Effector memory CD8-positive, alpha-beta T cell (primary cell): ENCODE data around the gene NPIPB8.
A peak's percentile ranks its signal among the peaks of the same experiment; 100 is the strongest.
"Not testable (repeated sequence)": the region's sequence is repeated elsewhere in the genome, so short reads cannot be mapped to it uniquely, and the experiment has no call there.

ENCODE experiments used
- ATAC-seq: fragments of 150-1000 bp; cut with Tn5 transposase; replicated peaks from 2 replicates; pipeline ENCODE4 v1.10.0; 2021; ENCODE audit warnings: mild to moderate bottlenecking, moderate library complexity
- DNase-seq, 3 experiments: peaks; one replicate each; pipeline ENCODE4 v3.0.0; 2021
- H3K27ac Mint-ChIP-seq, 2 donors: one replicate each; pipeline ENCODE4 v1.8.0; 2022; ENCODE audit warnings: mild to moderate bottlenecking in 2 of 2, mixed read lengths in 2 of 2, moderate library complexity in 2 of 2
- H3K27me3 Mint-ChIP-seq, 2 donors: one replicate each; pipeline ENCODE4 v1.8.0; 2022; ENCODE audit warnings: mixed read lengths in 2 of 2
- H3K36me3 Mint-ChIP-seq: one replicate; pipeline ENCODE4 v1.8.0; 2022; ENCODE audit warnings: mild to moderate bottlenecking, moderate library complexity, mixed read lengths; ENCODE audit not compliant: insufficient read depth
- H3K4me1 Mint-ChIP-seq, 2 donors: one replicate each; pipeline ENCODE4 v1.8.0; 2022; ENCODE audit warnings: low read depth in 2 of 2, mixed read lengths in 2 of 2
- H3K4me3 Mint-ChIP-seq, 2 donors: one replicate each; pipeline ENCODE4 v1.8.0; 2022; ENCODE audit warnings: mild to moderate bottlenecking in 2 of 2, mixed read lengths in 2 of 2, moderate library complexity in 2 of 2
- H3K9me3 Mint-ChIP-seq, 2 donors: one replicate each; pipeline ENCODE4 v1.8.0; 2022; ENCODE audit warnings: mixed read lengths in 2 of 2

Gene NPIPB8

DNA sequence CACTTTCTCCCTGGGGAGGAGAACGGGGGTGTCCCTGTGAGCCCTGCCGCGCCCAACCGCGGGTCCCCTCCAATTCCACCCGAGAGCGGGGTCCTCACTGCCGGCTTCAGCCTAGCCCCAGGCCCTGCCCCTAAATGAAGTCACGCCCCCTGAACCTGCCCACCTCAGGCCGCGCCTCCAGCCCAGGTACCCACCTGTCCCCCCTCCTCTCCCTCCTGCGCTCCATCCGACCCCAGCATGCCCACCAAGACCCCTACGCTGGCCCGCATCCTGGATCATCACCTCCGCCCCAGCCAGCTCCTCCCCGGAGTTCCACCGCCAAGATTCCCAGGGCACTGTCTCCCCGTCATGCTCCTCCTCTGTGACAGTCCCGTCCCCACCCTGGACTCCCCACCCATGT is 36.9 kb upstream of the NPIPB8 start:
- not testable (repeated sequence) for H3K4me3 Mint-ChIP-seq, H3K27ac Mint-ChIP-seq, H3K27me3 Mint-ChIP-seq, DNase-seq, H3K36me3 Mint-ChIP-seq, H3K4me1 Mint-ChIP-seq, H3K9me3 Mint-ChIP-seq, ATAC-seq

DNA sequence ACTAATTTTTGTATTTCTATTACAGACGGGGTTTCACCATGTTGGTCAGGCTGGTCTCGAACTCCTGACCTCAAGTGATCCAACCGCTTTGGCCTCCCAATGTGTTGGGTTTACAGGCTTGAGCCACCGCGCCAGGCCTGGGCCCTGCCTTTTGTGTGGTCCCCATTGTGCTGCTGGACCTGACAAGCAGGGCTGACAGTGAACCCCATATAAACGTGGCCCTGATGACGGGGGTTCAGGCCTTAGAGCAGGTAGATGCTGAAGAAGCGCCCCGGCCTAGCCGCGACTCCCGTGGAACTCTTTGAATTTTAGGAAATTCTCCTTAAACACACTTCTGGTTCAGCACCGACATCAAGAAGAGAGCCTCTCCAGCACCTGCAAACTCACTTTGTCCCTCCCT is 36.3 kb upstream of the NPIPB8 start:
- H3K27me3 Mint-ChIP-seq, H3K4me3 Mint-ChIP-seq, H3K36me3 Mint-ChIP-seq, H3K27ac Mint-ChIP-seq, H3K4me1 Mint-ChIP-seq, H3K9me3 Mint-ChIP-seq, DNase-seq, ATAC-seq: not testable (repeated sequence)

DNA sequence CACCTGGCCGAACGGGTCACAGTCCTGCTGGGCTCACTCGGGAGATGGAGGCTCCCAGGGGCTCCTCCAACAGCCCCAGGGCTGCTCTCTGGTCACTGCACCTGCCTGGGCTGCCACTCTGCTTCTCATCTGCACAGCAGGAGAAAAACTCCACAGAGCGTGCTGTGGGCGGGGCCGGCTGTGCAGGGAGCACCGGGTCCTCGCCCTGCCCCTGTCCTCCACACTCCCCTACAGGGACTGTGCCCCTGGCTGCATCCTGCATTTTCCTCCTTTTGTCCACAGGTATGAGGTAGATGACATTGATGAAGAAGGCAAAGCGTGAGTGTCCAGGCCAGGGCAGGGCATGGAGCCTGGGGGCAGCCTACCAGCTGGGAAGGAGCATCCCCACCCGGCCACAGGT is 35.8 kb upstream of the NPIPB8 start:
- not testable (repeated sequence) for H3K36me3 Mint-ChIP-seq, H3K4me1 Mint-ChIP-seq, ATAC-seq, H3K27me3 Mint-ChIP-seq, H3K9me3 Mint-ChIP-seq, H3K27ac Mint-ChIP-seq, H3K4me3 Mint-ChIP-seq, DNase-seq

DNA sequence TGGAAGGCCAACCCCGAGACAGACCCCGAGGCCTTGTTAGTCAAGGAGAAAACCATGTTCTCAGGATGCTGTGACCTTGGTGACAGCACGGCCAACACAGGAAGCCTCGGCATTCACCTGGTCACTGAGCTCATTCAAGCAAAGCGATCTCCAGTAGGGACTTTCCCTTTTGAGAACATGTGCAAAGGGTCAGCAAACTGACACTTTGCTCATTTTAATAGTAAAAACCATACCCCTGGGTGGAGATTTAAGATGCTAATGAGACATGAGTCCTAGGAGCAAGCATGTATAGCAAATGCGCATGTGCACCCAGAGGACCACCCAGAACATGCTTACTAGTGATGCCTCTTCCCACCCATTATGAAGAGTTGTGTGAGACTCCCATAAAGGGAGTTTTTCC is 35.3 kb upstream of the NPIPB8 start:
- no peak overlapping the region for H3K4me3 Mint-ChIP-seq
- no peaks in the 10 kb centered on the region for H3K9me3 Mint-ChIP-seq
- H3K27me3 Mint-ChIP-seq = no peaks in the 10 kb centered on the region
- DNase-seq (no peak), ATAC-seq (no peak)
- no peak overlapping the region for H3K27ac Mint-ChIP-seq
- H3K36me3 Mint-ChIP-seq = peaks cover 5% of the 10 kb centered on the region
- H3K4me1 Mint-ChIP-seq = peaks cover 0 to 3% of the 10 kb centered on the region in 2 donors

DNA sequence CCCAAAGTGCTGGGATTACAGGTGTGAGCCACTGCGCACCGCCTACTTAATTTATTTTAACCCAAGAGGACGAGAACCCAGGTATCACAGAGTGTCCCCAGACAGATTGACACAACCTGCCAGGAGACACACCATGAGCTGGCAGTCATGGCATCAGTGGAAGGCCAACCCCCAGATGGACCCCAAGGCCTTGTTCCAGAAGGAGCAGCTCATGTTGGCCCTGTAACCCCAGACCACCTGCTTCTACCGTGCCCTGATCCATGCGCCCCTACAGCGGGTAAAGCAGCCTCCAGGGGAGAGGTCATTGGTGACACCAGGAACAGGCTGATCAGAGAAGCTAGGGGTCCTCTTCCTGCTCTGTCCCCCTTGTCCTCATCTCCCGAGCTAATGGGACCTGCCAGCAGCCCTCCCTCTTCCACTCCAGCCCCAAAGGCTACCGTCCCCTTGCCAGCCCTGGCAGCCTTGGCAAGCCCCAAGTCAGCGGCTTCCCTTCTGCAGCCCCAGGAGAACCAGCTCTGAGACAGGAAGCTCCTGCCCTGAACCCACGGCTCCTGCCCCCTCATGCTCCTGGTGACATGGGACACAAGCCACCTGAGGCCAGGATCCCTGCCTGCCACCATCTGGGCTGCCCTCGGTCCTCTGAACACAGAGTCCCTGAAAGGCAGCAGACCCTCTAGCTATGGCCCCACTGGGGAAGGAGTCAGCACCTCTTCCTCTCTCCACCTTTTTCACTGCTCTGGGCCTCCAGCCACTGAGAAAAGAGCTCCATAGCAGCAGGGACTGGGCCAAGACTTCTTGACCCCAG is 34.3 kb upstream of the NPIPB8 start:
- Mint-ChIP-seq H3K27ac (no peak overlapping the region), H3K27me3 (no peaks in the 10 kb centered on the region), H3K4me1 (peaks cover 0 to 3% of the 10 kb centered on the region in 2 donors), H3K36me3 (peaks cover 5% of the 10 kb centered on the region), H3K9me3 (no peaks in the 10 kb centered on the region), H3K4me3 (no peak overlapping the region)
- ATAC-seq = no peak
- DNase-seq = no peak

DNA sequence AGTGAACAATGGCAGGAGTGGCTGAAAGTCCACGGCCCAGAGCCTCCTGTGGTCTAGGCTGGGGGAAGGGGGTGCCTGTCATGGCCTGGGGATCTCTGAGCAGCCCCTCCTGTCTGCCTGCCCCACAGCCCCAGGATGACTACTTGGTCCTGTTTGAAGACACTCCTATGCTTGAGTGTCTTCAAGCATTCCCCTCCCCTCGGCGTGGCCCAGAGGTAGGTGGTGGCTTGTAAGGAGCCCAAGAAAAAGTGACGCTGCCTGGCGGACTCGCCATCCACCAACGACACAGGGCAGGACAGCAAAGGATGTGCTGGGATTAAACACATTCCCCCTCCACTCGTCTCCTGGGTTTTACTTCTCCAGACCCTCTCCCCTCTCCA is 33.7 kb upstream of the NPIPB8 start:
- Mint-ChIP-seq H3K4me3 (no peak overlapping the region), H3K9me3 (no peaks in the 10 kb centered on the region), H3K36me3 (peaks cover 5% of the 10 kb centered on the region), H3K4me1 (peaks cover 0 to 3% of the 10 kb centered on the region in 2 donors), H3K27ac (no peak overlapping the region), H3K27me3 (no peaks in the 10 kb centered on the region)
- ATAC-seq (no peak), DNase-seq (no peak)

DNA sequence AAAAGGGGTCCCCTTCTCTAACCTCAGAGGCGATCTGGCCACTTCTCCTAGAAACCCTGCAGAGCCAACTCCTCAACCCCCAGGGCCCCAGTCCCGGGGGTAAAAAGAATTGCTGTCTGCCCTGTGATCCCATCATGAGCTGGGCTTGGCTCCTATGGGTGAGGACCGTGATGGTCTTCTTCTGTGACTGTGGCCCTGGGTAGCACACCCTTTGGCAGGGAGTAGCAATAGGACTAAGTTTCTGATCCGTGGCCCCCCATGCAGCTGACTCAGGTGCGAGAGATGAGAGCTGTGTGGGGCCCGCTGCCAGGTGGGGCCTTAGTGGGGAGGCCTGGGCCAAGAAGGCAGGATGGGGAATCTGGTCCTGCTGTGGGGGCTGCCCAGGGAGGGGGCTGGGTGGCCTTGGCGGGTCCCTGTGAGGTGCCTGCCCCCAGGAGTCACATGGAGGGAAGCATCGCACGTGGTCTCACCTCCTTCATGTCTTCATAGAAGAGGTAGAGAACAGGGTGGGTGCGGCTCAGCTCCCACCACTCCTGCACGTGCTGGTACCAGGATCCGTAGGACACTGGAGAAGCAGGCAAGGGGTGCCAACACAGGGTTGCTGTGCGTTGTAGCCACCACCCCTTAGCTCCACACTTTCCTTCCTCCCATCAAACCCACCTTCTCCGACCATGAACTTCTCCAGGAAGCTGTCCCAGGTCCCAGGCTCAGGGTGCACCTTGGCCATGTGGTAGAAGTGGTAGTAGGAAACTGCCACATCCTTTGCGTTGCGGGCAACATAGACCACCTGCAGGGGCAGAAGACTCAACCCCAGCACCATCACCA is 31.4 kb upstream of the NPIPB8 start:
- H3K27ac Mint-ChIP-seq = no peak overlapping the region
- H3K36me3 Mint-ChIP-seq = peaks cover 5% of the 10 kb centered on the region

DNA sequence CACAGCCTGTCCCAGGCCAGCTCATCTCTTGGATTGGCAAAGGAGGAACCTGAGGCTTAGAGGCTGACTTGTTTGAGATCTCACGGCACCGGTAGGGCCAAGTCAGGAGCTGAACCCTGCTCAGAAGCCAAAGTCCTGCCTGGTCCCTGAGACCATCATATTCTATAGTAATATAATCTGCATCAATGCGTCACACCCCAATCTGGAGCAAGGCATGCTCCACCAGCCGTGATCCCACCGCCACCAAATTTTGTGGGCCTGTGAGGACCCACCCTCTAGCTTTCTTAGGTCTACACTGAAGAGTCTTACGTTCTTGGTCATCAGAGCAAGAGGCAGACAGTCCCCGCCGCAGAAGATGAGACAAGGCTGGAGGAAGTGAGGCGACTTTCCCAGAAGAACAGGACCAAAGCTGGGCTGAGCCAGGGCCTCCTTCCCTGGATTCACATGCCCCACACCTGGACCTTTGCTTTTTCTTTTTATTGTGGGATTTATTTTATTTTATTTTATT is 30.7 kb upstream of the NPIPB8 start:
- Mint-ChIP-seq H3K27ac (no peak overlapping the region), H3K4me3 (no peak overlapping the region), H3K27me3 (no peaks in the 10 kb centered on the region), H3K36me3 (peaks cover 5% of the 10 kb centered on the region), H3K9me3 (no peaks in the 10 kb centered on the region), H3K4me1 (peaks cover 0 to 7% of the 10 kb centered on the region in 2 donors)
- no peak for DNase-seq
- no peak for ATAC-seq

More for the DNA sequence above, 31.4 kb upstream of the NPIPB8 start:
- no peak for DNase-seq
- Mint-ChIP-seq H3K4me3 (no peak overlapping the region), H3K4me1 (peaks cover 0 to 8% of the 10 kb centered on the region in 2 donors), H3K9me3 (no peaks in the 10 kb centered on the region), H3K27me3 (no peaks in the 10 kb centered on the region)
- no peak for ATAC-seq

DNA sequence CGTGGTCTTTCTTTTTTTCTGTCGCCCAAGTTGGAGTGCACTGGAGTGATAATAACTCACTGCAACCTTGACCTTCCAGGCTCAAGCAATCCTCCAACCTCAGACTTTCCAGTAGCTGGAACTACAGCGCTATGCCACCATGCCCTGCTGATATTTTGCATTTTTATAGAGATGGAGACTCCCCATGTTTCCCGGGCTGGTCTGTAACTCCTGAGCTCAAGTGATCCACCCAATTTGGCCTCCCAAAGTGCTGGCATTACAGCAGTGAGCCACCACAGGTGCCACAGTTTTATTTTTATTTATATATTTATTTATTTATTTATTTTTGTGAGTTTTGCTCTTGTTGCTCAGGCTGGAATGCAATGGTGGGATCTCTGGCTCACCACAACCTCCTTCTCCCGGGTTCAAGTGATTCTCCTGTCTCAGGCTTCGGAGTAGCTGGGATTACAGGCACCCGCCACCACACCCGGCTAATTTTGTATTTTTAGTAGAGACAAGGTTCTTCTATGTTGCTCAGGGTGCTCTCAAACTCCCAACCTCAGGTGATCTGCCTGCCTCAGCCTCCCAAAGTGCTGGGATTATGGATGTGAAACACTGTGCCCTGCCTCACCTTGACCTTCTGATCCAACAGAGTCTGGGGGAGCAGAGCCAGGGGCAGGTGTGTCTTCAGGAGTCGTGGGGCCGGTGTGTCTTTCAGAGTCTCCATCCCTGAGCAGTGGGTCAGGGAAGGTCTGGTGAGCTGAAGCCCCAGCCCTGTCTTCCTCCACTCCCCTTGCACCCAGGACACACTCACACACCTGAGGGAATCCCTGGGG is 30.0 kb upstream of the NPIPB8 start:
- H3K4me3 Mint-ChIP-seq, H3K36me3 Mint-ChIP-seq, H3K9me3 Mint-ChIP-seq, H3K27me3 Mint-ChIP-seq, H3K27ac Mint-ChIP-seq, H3K4me1 Mint-ChIP-seq, DNase-seq, ATAC-seq: not testable (repeated sequence)

DNA sequence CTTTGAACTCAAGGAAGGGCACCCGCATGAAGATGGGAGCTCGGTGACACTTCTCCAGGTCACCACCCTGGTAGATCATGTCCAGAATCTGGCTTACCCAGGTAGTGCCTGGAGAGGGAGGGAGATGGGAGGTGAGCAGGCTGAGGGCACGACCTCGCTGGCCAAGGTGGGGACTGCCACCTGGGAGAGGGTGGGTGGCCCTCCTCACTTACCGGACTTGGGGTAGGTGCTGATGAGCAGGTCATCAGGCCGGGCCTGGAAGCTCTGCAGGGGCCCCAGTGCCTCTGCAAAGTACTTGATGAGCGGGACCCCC is 29.4 kb upstream of the NPIPB8 start:
- ATAC-seq, H3K27me3 Mint-ChIP-seq, H3K4me3 Mint-ChIP-seq, H3K27ac Mint-ChIP-seq, DNase-seq, H3K9me3 Mint-ChIP-seq, H3K36me3 Mint-ChIP-seq, H3K4me1 Mint-ChIP-seq: not testable (repeated sequence)

DNA sequence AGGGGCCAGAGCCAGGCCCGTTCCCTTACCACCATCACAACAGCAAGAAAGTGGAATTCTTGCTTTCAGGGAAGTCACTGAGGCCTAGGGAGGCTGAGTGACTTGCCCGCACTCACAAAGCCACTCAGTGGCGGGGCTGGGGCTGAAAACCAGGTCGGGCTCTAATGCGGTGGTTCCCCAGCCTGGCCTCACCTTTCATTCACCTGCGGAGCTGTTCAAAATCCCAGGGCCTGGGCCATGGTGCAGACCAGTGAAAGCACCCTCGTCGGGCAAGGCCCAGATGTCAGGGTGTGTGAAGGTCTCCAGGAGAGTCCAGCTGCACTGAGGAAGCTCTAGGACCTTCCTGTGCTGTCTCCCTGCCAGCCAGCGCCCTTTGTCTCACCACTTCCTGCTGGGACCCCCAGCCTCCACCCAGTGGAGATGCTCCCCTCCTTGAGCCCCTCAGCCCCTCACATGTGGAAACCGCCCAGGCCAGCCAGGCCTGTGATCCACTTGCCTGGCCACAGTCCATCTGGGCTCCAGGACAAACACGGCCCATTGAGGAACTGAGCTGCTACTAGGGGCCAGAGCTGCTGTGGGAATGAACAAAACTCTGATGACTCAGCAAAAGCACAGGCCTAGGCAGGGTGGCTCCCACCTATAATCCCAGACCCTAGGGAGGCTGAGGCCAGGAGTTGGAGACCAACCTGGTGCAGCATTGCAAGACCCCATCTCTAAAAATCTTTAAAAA is 28.8 kb upstream of the NPIPB8 start:
- DNase-seq, H3K9me3 Mint-ChIP-seq, H3K36me3 Mint-ChIP-seq, ATAC-seq, H3K4me1 Mint-ChIP-seq, H3K27me3 Mint-ChIP-seq: not testable (repeated sequence)
- H3K4me3 Mint-ChIP-seq = peak overlapping the region in 1 of 2 donors; percentile 19
- H3K27ac Mint-ChIP-seq = peak overlapping the region in 1 of 2 donors; percentile 32

DNA sequence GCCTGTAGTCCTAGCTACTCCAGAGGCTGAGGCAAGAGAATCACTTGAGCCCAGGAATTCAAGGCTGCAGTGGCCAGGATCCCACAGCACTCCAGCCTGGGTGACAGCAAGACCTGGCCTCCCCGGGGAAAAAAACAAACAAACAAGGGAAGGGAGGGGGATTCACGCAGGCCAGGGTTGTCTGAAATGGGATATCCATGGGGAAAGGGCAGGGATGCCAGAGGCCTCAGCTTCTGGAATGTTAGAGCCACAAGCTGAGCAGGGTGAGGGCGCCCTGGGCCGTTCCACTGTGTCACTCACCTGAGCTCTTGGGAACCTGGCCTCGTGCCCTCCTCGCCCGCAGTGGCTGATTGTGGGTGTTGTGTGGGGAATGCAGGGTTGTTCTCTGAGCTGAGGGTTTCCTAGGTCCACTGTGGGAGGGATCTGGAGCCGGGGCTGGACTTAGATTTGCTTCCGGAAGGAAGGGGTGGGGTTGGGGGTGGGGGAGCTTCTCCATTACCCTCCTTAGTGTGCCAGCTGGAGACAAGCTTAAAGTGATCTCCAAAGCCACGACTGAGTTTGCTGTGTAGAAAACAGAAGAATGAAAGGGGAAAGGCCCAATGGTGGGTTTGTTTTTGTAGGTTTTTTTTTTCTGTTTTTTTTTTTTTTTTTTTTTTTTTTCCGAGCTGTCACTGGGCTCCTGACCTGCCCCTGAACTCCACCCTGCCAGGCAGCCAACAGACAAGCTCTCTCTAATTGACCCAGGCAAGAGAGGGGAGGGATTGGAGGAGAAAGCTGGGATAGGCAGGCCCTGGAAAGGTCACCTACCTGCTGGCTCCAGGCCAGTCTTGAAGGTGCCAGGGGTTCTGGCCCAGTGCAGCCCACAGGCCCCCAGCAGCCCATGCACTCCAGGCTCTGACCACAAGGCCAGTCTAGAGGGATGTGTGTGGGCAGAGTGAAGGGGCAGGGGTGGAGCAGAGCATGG is 28.0 kb upstream of the NPIPB8 start, which contains the start of gene SULT1A1:
Gene SULT1A1 (minus strand): TSS at position 414 of the 964 bp plus-strand sequence. CDS start 1,189 bp downstream, outside the sequence.
- DNase-seq (no peak), ATAC-seq (no peak)
- peak within 1 kb of the TSS in 1 of 2 donors; percentile 87 for H3K27ac Mint-ChIP-seq
- peak within 1 kb of the TSS in 1 of 2 donors; percentile 19 for H3K4me3 Mint-ChIP-seq
- no peaks in the 10 kb centered on the region for H3K9me3 Mint-ChIP-seq
- H3K27me3 Mint-ChIP-seq = no peaks in the 10 kb centered on the region
- peaks cover 5% of the 10 kb centered on the region for H3K36me3 Mint-ChIP-seq
- peaks cover 0 to 7% of the 10 kb centered on the region in 2 donors for H3K4me1 Mint-ChIP-seq
